GM12878 (cell line): ENCODE data around the gene ADAMTS4. TPM values are rescaled to one million over a fixed set of nuclear protein-coding genes. Genes with fewer than 3 reads are reported as not detected.

Source experiments
- ATAC-seq: fragments of 200-7000 bp; cut with Tn5 transposase; 3 replicates; pipeline ENCODE4 v1.9.1; 2020; ENCODE audit warnings: mild to moderate bottlenecking, moderate library complexity
- BruUV-seq: library from RNA; stranded (reverse); fragments of 400-500 nt; replicated peaks from 2 replicates; lab custom pipeline; 2021; lab: Mats Ljungman, UMichigan
- CTCF ChIA-PET: fragments of 300-600 bp; sonication (Branson Sonifier 250); formaldehyde crosslinking; extraction: SDS; loops from one replicate; lab custom pipeline; 2021; ENCODE audit warnings: inconsistent platforms; lab: Yijun Ruan, JAX
- POLR2A ChIA-PET: fragments of 350-600 bp; formaldehyde crosslinking; extraction: SDS; loops from one replicate; lab custom pipeline; 2021; ENCODE audit warnings: inconsistent platforms; lab: Charles Lee
- RAD21 ChIA-PET: fragments of 300-600 bp; sonication (Branson Sonifier 250); formaldehyde crosslinking; loops from one replicate; lab custom pipeline; 2023; ENCODE audit warnings: antibody characterized with exemption; ENCODE audit not compliant: unreplicated experiment; lab: Charles Lee
- SMC1A ChIA-PET: fragments of 300-600 bp; sonication (Branson Sonifier 250); formaldehyde crosslinking; loops from one replicate; lab custom pipeline; 2023; ENCODE audit not compliant: unreplicated experiment, uncharacterized antibody; lab: Charles Lee
- DNase-seq: peaks from one replicate; pipeline ENCODE4 v3.0.0-alpha.2; 2011; ENCODE audit warnings: low read depth, low spot score
- FAIRE-seq: peaks from 3 replicates; lab custom pipeline; 2011; peaks lifted over from hg19 to GRCh38; lab: Jason Lieb, UNC
- H2AFZ ChIP-seq: 2 replicates; pipeline ENCODE4 v1.6.0; 2011; ENCODE audit warnings: low read depth, low read length, control low read depth; ENCODE audit not compliant: control insufficient read depth
- H3K27ac ChIP-seq: 2 replicates; pipeline ENCODE4 v1.5.1; 2011; ENCODE audit warnings: control low read depth; ENCODE audit not compliant: control insufficient read depth, insufficient read depth
- H3K27me3 ChIP-seq, 2 experiments: replicated peaks in 1 of 2; 2 replicates each; pipeline versions ENCODE4 v1.6.0 to v1.6.1; 2011; ENCODE audit warnings: low read length in 1 of 2; ENCODE audit not compliant: control insufficient read depth in 2 of 2, insufficient read depth in 2 of 2
- H3K36me3 ChIP-seq, 2 experiments: 2 replicates each; pipeline ENCODE4 v1.5.1; 2011; ENCODE audit warnings: low read length in 1 of 2; ENCODE audit not compliant: control insufficient read depth in 2 of 2, insufficient read depth in 2 of 2
- H3K4me1 ChIP-seq: 2 replicates; pipeline ENCODE4 v1.6.1; 2011; ENCODE audit warnings: mild to moderate bottlenecking, low read length, moderate library complexity, mixed read lengths; ENCODE audit not compliant: control insufficient read depth, insufficient read depth
- H3K4me2 ChIP-seq: 2 replicates; pipeline ENCODE4 v1.6.0; 2011; ENCODE audit warnings: control low read depth; ENCODE audit not compliant: control insufficient read depth, insufficient read depth
- H3K4me3 ChIP-seq: fragments of 200-600 bp; sonication (generic); 2 replicates; pipeline ENCODE4 v1.5.1; 2016
- H3K79me2 ChIP-seq: 2 replicates; pipeline ENCODE4 v1.6.0; 2011; ENCODE audit warnings: low read length; ENCODE audit not compliant: control insufficient read depth, insufficient read depth
- H3K9ac ChIP-seq: 2 replicates; pipeline ENCODE4 v1.8.0; 2011; ENCODE audit warnings: low read length, control low read depth, mixed read lengths; ENCODE audit not compliant: control insufficient read depth, insufficient read depth
- H3K9me3 ChIP-seq: replicated peaks from 3 replicates; pipeline ENCODE4 v1.5.1; 2011; ENCODE audit warnings: mild to moderate bottlenecking, low read length; ENCODE audit not compliant: control insufficient read depth, insufficient read depth
- H4K20me1 ChIP-seq: 2 replicates; pipeline ENCODE4 v1.6.0; 2011; ENCODE audit not compliant: control insufficient read depth, insufficient read depth
- CBX3 ChIP-seq: fragments of 200-600 bp; sonication (generic); IDR thresholded peaks from 2 replicates; pipeline ENCODE4 v1.6.1; 2016; ENCODE audit warnings: low read depth, borderline replicate concordance
- CEBPB ChIP-seq, 2 experiments: fragments of 150-350 bp in 1 of 2; IDR thresholded peaks; 2 replicates each; pipeline ENCODE4 v1.6.1; 2012 to 2014; ENCODE audit warnings: low read depth in 2 of 2, low read length in 2 of 2, borderline replicate concordance in 1 of 2, inconsistent platforms in 1 of 2
- CHD2 ChIP-seq: IDR thresholded peaks from 2 replicates; pipeline ENCODE4 v1.6.1; 2011; ENCODE audit warnings: low read depth, low read length, improper control_type of control experiment, borderline replicate concordance
- CREB1 ChIP-seq: IDR thresholded peaks from 2 replicates; pipeline ENCODE4 v1.6.1; 2012; ENCODE audit warnings: low read depth, mild to moderate bottlenecking, inconsistent platforms
- DPF2 ChIP-seq: fragments of 450-650 bp; IDR thresholded peaks from 2 replicates; pipeline ENCODE4 v1.6.1; 2017; ENCODE audit warnings: mild to moderate bottlenecking
- PKNOX1 ChIP-seq: fragments of 450-650 bp; IDR thresholded peaks from 2 replicates; pipeline ENCODE4 v1.6.1; 2016; ENCODE audit warnings: mild to moderate bottlenecking
- PRDM15 ChIP-seq: fragments of 450-650 bp; formaldehyde crosslinking; IDR thresholded peaks from 2 replicates; pipeline ENCODE4 v1.4.0; 2020; ENCODE audit warnings: mild to moderate bottlenecking, moderate library complexity
- RCOR1 ChIP-seq: conservative IDR thresholded peaks from 2 replicates; pipeline ENCODE4 v1.6.1; 2012; ENCODE audit warnings: low read depth, low read length, improper control_type of control experiment
- SKIL ChIP-seq: fragments of 450-650 bp; IDR thresholded peaks from 2 replicates; pipeline ENCODE4 v1.6.1; 2017; ENCODE audit warnings: mild to moderate bottlenecking, low read depth, inconsistent platforms; ENCODE audit not compliant: poor library complexity, severe bottlenecking
- SREBF2 ChIP-seq: IDR thresholded peaks from 2 replicates; pipeline ENCODE4 v1.6.1; 2012; ENCODE audit warnings: mild to moderate bottlenecking, low read length
- SUPT20H ChIP-seq: IDR thresholded peaks from 2 replicates; pipeline ENCODE4 v1.6.1; 2011; ENCODE audit warnings: low read depth, mild to moderate bottlenecking, low read length, moderate library complexity, borderline replicate concordance; ENCODE audit not compliant: control insufficient read depth
- USF1 ChIP-seq: IDR thresholded peaks from 2 replicates; pipeline ENCODE4 v1.6.1; 2011; ENCODE audit warnings: borderline replicate concordance, low read depth, mild to moderate bottlenecking, moderate library complexity, mixed read lengths, low read length; ENCODE audit not compliant: insufficient read depth; ENCODE audit errors: extremely low read length
- WGBS: methylation state at CpG from one replicate; pipeline ENCODE4 v1.1.6; 2016; ENCODE audit warnings: low lambda C conversion rate; ENCODE audit not compliant: insufficient replicate concordance, insufficient coverage; ENCODE audit errors: missing lambda C conversion rate; 5-methylcytosine and 5-hydroxymethylcytosine counted together
- in situ Hi-C: fragments of 300-500 bp; cut with MboI; formaldehyde crosslinking; loops from 9 replicates; pipeline ENCODE4 v1.14.3; 2018; ENCODE audit warnings: mixed read lengths
- intact Hi-C: fragments of 100-400 bp; cut with micrococcal nuclease; formaldehyde crosslinking; loops from one replicate; pipeline ENCODE4 v1.14.2; 2022; ENCODE audit not compliant: unreplicated experiment
- polyA plus RNA-seq, 11 experiments: library from polyadenylated mRNA; depleted of rRNA in 4 of 11; unstranded in 6 of 11; stranded (reverse) in 5 of 11; fragments of >200 nt; fragmentation: Nextera tagmentation in 4 of 11; fragmentation: Illumina TruSeq in 1 of 11; extraction: Ambion mirVana in 4 of 11; extraction: Trizol in 1 of 11; gene quantifications; 1 replicate in 1 of 11; 2 replicates in 10 of 11; pipeline versions ENCODE4 v1.2.1 to v1.2.3, GENCODE V29; 2011 to 2016; ENCODE audit warnings: inconsistent platforms in 2 of 11, missing spikeins in 2 of 11, low read depth in 1 of 11
- total RNA-seq, 4 experiments: library from RNA; depleted of rRNA in 3 of 4; stranded (reverse); fragments of >200 nt in 3 of 4; fragmentation: Illumina TruSeq in 1 of 4; extraction: Trizol in 1 of 4; gene quantifications; 2 replicates each; pipeline versions ENCODE4 v1.2.1 to v1.2.3, GENCODE V29; 2013 to 2021

The ADAMTS4 gene
- total and polyA plus RNA-seq, 10 of the 15 experiments (the other 5 are each of a cell fraction or from before 2014, with no cell fraction given): 0.01 to 0.13 (median 0.05) TPM; not detected in 2

GRCh38 chr1:161161652-161162051 lies 37.2 kb downstream of the ADAMTS4 start (continued):
- no peak for TF ChIP-seq USF1
- no peak for TF ChIP-seq SKIL
- no peak for TF ChIP-seq RCOR1
- TF ChIP-seq CHD2: no peak
- no peak for TF ChIP-seq CEBPB (IDR thresholded peaks at IDR 0.05; ENCODE audit: borderline replicate concordance in 1 of 2, low read depth in 2 of 2, low read length in 2 of 2)
- TF ChIP-seq, all 136 proteins: peak for 0

- DNase-seq: no peak
- Histone ChIP-seq H3K9ac (no peak overlapping the region), H3K79me2 (peaks cover 8% of the 10 kb centered on the region), H3K9me3 (no peaks in the 10 kb centered on the region), H4K20me1 (no peaks in the 10 kb centered on the region), H3K27me3 (no peaks in the 10 kb centered on the region), H3K27ac (no peak overlapping the region), H3K36me3 (peaks cover 0 to 16% of the 10 kb centered on the region in 2 experiments; a peak in 3 of 4 replicates), H3K4me3 (no peak overlapping the region), H3K4me1 (peaks cover 15% of the 10 kb centered on the region), H2AFZ (no peak overlapping the region), H3K4me2 (no peak overlapping the region)
- no TSS peak for BruUV-seq
- intact Hi-C loops (no loop called here), in situ Hi-C loops (no loop called here)
- RAD21 ChIA-PET: interaction anchor here (0.8 to 1.1 kb wide), 2 partner anchors 170 to 224 kb away, joined by 3 to 5 read pairs; no protein-coding TSS in a partner anchor
- WGBS: 95% methylated on average over 22 of the region's 22 CpGs
- CTCF ChIA-PET: interaction anchor here (1.4 kb wide), 1 partner anchor 221 kb away, joined by 5 read pairs; no protein-coding TSS in a partner anchor
- SMC1A ChIA-PET: no interaction called here
- POLR2A ChIA-PET: interaction anchor here (0.6 kb wide), 1 partner anchor 10 kb away, joined by 5 read pairs; no protein-coding TSS in a partner anchor
- FAIRE-seq: no peak
- no peak for ATAC-seq
- TF ChIP-seq SUPT20H: no peak
- no peak for TF ChIP-seq PKNOX1
- no peak for TF ChIP-seq CREB1
- no peak for TF ChIP-seq SREBF2
- TF ChIP-seq DPF2: no peak
- TF ChIP-seq PRDM15 (CRISPR knock-in tag): no peak
- no peak for TF ChIP-seq CBX3
These were observed 38.1 kb downstream of the ADAMTS4 start for GRCh38 chr1:161160671-161161145.
